Gastroesophageal sphincter (tissue), 3 donors: ENCODE measurements around the gene MROH2A.

Experiments
- CTCF ChIP-seq, 4 experiments: fragments of 200-600 bp in 2 of 4; fragments of 450-650 bp in 2 of 4; sonication (generic) in 1 of 4; IDR thresholded peaks; one replicate each; pipeline ENCODE4 v1.5.1; 2017 to 2019; ENCODE audit warnings: antibody characterized with exemption in 4 of 4, mild to moderate bottlenecking in 2 of 4, moderate library complexity in 2 of 4
- EP300 ChIP-seq: sonication (generic); formaldehyde crosslinking; IDR thresholded peaks from one replicate; pipeline ENCODE4 v1.6.1; 2017; ENCODE audit warnings: antibody characterized with exemption, mild to moderate bottlenecking
- POLR2A ChIP-seq, 2 donors: fragments of 450-650 bp; IDR thresholded peaks; one replicate each; pipeline ENCODE4 v1.6.1; 2017; ENCODE audit warnings: antibody characterized with exemption in 2 of 2, mild to moderate bottlenecking in 2 of 2, moderate library complexity in 1 of 2

GRCh38 chr2:233795735-233796171 is 17.6 kb downstream of the MROH2A start:
- TF ChIP-seq CTCF (IDR thresholded peaks at IDR 0.05) (no peak), POLR2A (IDR thresholded peaks at IDR 0.05) (no peak), EP300 (no peak)
